PC-9 (cell line): ENCODE measurements around the gene ZNF629.

ENCODE experiments used
- EZH2 ChIP-seq: fragments of 200-600 bp; sonication (generic); IDR thresholded peaks from 2 replicates; pipeline ENCODE4 v1.8.0; 2017; ENCODE audit warnings: antibody characterized with exemption, low read depth
- TF ChIP-seq, protein P1 (sequence below): fragments of 200-600 bp; sonication (generic); conservative IDR thresholded peaks from 2 replicates; pipeline ENCODE4 v1.6.1; 2017; ENCODE audit warnings: mixed run types, antibody characterized with exemption, mild to moderate bottlenecking, moderate library complexity

DNA sequence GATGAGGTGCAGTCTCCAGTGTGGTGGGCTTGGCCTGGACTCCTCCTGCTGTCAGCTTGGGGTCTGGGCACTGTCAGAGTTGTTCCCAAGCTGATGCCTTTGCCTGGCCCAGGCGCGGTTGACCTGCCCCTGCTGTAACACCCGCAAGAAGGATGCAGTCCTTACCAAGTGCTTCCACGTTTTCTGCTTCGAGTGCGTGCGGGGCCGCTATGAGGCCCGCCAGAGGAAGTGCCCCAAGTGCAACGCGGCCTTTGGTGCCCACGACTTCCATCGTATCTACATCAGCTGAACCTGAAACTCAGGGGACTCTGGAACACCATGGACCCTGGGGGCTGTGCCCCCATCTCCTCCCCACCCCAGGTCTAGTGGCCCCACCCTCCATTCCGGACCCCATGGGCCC, 13.2 kb downstream of the ZNF629 start:
- TF ChIP-seq, protein P1, sequence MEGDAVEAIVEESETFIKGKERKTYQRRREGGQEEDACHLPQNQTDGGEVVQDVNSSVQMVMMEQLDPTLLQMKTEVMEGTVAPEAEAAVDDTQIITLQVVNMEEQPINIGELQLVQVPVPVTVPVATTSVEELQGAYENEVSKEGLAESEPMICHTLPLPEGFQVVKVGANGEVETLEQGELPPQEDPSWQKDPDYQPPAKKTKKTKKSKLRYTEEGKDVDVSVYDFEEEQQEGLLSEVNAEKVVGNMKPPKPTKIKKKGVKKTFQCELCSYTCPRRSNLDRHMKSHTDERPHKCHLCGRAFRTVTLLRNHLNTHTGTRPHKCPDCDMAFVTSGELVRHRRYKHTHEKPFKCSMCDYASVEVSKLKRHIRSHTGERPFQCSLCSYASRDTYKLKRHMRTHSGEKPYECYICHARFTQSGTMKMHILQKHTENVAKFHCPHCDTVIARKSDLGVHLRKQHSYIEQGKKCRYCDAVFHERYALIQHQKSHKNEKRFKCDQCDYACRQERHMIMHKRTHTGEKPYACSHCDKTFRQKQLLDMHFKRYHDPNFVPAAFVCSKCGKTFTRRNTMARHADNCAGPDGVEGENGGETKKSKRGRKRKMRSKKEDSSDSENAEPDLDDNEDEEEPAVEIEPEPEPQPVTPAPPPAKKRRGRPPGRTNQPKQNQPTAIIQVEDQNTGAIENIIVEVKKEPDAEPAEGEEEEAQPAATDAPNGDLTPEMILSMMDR = no peak
- TF ChIP-seq EZH2 = no peak
